GM12878 (cell line): ENCODE data around the gene CHMP3. TPM values are rescaled to one million over a fixed set of nuclear protein-coding genes. Genes with fewer than 3 reads are reported as not detected.

ENCODE experiments used
- ATAC-seq: fragments of 200-7000 bp; cut with Tn5 transposase; 3 replicates; pipeline ENCODE4 v1.9.1; 2020; ENCODE audit warnings: mild to moderate bottlenecking, moderate library complexity
- BruUV-seq: library from RNA; stranded (reverse); fragments of 400-500 nt; replicated peaks from 2 replicates; lab custom pipeline; 2021; lab: Mats Ljungman, UMichigan
- CTCF ChIA-PET: fragments of 300-600 bp; sonication (Branson Sonifier 250); formaldehyde crosslinking; extraction: SDS; loops from one replicate; lab custom pipeline; 2021; ENCODE audit warnings: inconsistent platforms; lab: Yijun Ruan, JAX
- POLR2A ChIA-PET: fragments of 350-600 bp; formaldehyde crosslinking; extraction: SDS; loops from one replicate; lab custom pipeline; 2021; ENCODE audit warnings: inconsistent platforms; lab: Charles Lee
- RAD21 ChIA-PET: fragments of 300-600 bp; sonication (Branson Sonifier 250); formaldehyde crosslinking; loops from one replicate; lab custom pipeline; 2023; ENCODE audit warnings: antibody characterized with exemption; ENCODE audit not compliant: unreplicated experiment; lab: Charles Lee
- SMC1A ChIA-PET: fragments of 300-600 bp; sonication (Branson Sonifier 250); formaldehyde crosslinking; loops from one replicate; lab custom pipeline; 2023; ENCODE audit not compliant: unreplicated experiment, uncharacterized antibody; lab: Charles Lee
- DNase-seq: peaks from one replicate; pipeline ENCODE4 v3.0.0-alpha.2; 2011; ENCODE audit warnings: low read depth, low spot score
- FAIRE-seq: peaks from 3 replicates; lab custom pipeline; 2011; peaks lifted over from hg19 to GRCh38; lab: Jason Lieb, UNC
- H2AFZ ChIP-seq: 2 replicates; pipeline ENCODE4 v1.6.0; 2011; ENCODE audit warnings: low read depth, low read length, control low read depth; ENCODE audit not compliant: control insufficient read depth
- H3K27ac ChIP-seq: 2 replicates; pipeline ENCODE4 v1.5.1; 2011; ENCODE audit warnings: control low read depth; ENCODE audit not compliant: control insufficient read depth, insufficient read depth
- H3K27me3 ChIP-seq, 2 experiments: replicated peaks in 1 of 2; 2 replicates each; pipeline versions ENCODE4 v1.6.0 to v1.6.1; 2011; ENCODE audit warnings: low read length in 1 of 2; ENCODE audit not compliant: control insufficient read depth in 2 of 2, insufficient read depth in 2 of 2
- H3K36me3 ChIP-seq, 2 experiments: 2 replicates each; pipeline ENCODE4 v1.5.1; 2011; ENCODE audit warnings: low read length in 1 of 2; ENCODE audit not compliant: control insufficient read depth in 2 of 2, insufficient read depth in 2 of 2
- H3K4me1 ChIP-seq: 2 replicates; pipeline ENCODE4 v1.6.1; 2011; ENCODE audit warnings: mild to moderate bottlenecking, low read length, moderate library complexity, mixed read lengths; ENCODE audit not compliant: control insufficient read depth, insufficient read depth
- H3K4me2 ChIP-seq: 2 replicates; pipeline ENCODE4 v1.6.0; 2011; ENCODE audit warnings: control low read depth; ENCODE audit not compliant: control insufficient read depth, insufficient read depth
- H3K4me3 ChIP-seq: fragments of 200-600 bp; sonication (generic); 2 replicates; pipeline ENCODE4 v1.5.1; 2016
- H3K79me2 ChIP-seq: 2 replicates; pipeline ENCODE4 v1.6.0; 2011; ENCODE audit warnings: low read length; ENCODE audit not compliant: control insufficient read depth, insufficient read depth
- H3K9ac ChIP-seq: 2 replicates; pipeline ENCODE4 v1.8.0; 2011; ENCODE audit warnings: low read length, control low read depth, mixed read lengths; ENCODE audit not compliant: control insufficient read depth, insufficient read depth
- H3K9me3 ChIP-seq: replicated peaks from 3 replicates; pipeline ENCODE4 v1.5.1; 2011; ENCODE audit warnings: mild to moderate bottlenecking, low read length; ENCODE audit not compliant: control insufficient read depth, insufficient read depth
- H4K20me1 ChIP-seq: 2 replicates; pipeline ENCODE4 v1.6.0; 2011; ENCODE audit not compliant: control insufficient read depth, insufficient read depth
- BHLHE40 ChIP-seq, 2 experiments: fragments of 450-650 bp in 1 of 2; IDR thresholded peaks; 2 replicates each; pipeline ENCODE4 v1.6.1; 2011 to 2017; ENCODE audit warnings: low read depth in 2 of 2, borderline replicate concordance in 1 of 2, improper control_type of control experiment in 1 of 2, low read length in 1 of 2, mild to moderate bottlenecking in 1 of 2
- CBX5 ChIP-seq: sonication (generic); IDR thresholded peaks from 2 replicates; pipeline ENCODE4 v1.6.1; 2016; ENCODE audit warnings: low read depth, moderate library complexity, mild to moderate bottlenecking, inconsistent platforms
- MLLT1 ChIP-seq: fragments of 450-650 bp; IDR thresholded peaks from 2 replicates; pipeline ENCODE4 v1.6.1; 2016; ENCODE audit warnings: mild to moderate bottlenecking
- WGBS: methylation state at CpG from one replicate; pipeline ENCODE4 v1.1.6; 2016; ENCODE audit warnings: low lambda C conversion rate; ENCODE audit not compliant: insufficient replicate concordance, insufficient coverage; ENCODE audit errors: missing lambda C conversion rate; 5-methylcytosine and 5-hydroxymethylcytosine counted together
- in situ Hi-C: fragments of 300-500 bp; cut with MboI; formaldehyde crosslinking; loops from 9 replicates; pipeline ENCODE4 v1.14.3; 2018; ENCODE audit warnings: mixed read lengths
- intact Hi-C: fragments of 100-400 bp; cut with micrococcal nuclease; formaldehyde crosslinking; loops from one replicate; pipeline ENCODE4 v1.14.2; 2022; ENCODE audit not compliant: unreplicated experiment
- polyA plus RNA-seq, 11 experiments: library from polyadenylated mRNA; depleted of rRNA in 4 of 11; unstranded in 6 of 11; stranded (reverse) in 5 of 11; fragments of >200 nt; fragmentation: Nextera tagmentation in 4 of 11; fragmentation: Illumina TruSeq in 1 of 11; extraction: Ambion mirVana in 4 of 11; extraction: Trizol in 1 of 11; gene quantifications; 1 replicate in 1 of 11; 2 replicates in 10 of 11; pipeline versions ENCODE4 v1.2.1 to v1.2.3, GENCODE V29; 2011 to 2016; ENCODE audit warnings: inconsistent platforms in 2 of 11, missing spikeins in 2 of 11, low read depth in 1 of 11
- total RNA-seq, 4 experiments: library from RNA; depleted of rRNA in 3 of 4; stranded (reverse); fragments of >200 nt in 3 of 4; fragmentation: Illumina TruSeq in 1 of 4; extraction: Trizol in 1 of 4; gene quantifications; 2 replicates each; pipeline versions ENCODE4 v1.2.1 to v1.2.3, GENCODE V29; 2013 to 2021

The CHMP3 gene
- total and polyA plus RNA-seq, 10 of the 15 experiments (the other 5 are each of a cell fraction or from before 2014, with no cell fraction given), result 22.5 to 56.8 (median 32.5) TPM

GRCh38 chr2:86507600-86507999 is 55.6 kb downstream of the CHMP3 start:
- H3K4me2 ChIP-seq, result no peak overlapping the region
- no peak for FAIRE-seq
- in situ Hi-C loops, result no loop called here
- H3K79me2 ChIP-seq, result no peaks in the 10 kb centered on the region
- H2AFZ ChIP-seq, result no peak overlapping the region
- H3K4me1 ChIP-seq, result no peaks in the 10 kb centered on the region
- H3K9ac ChIP-seq, result no peak overlapping the region
- no peaks in the 10 kb centered on the region for H4K20me1 ChIP-seq
- intact Hi-C loops, result no loop called here
- peaks cover 4 to 14% of the 10 kb centered on the region in 2 experiments for H3K36me3 ChIP-seq
- ChIA-PET CTCF (interaction anchor here (1.3 kb wide), 1 partner anchor 257 kb away, joined by 3 read pairs; no protein-coding TSS in a partner anchor), SMC1A (interaction anchor here (0.8 kb wide), 1 partner anchor 19 kb away, joined by 4 read pairs; no protein-coding TSS in a partner anchor), RAD21 (no interaction called here)
- no peak for TF ChIP-seq MLLT1
- TF ChIP-seq, all 136 proteins: peak for 0
- Histone ChIP-seq H3K4me3 (no peak overlapping the region), H3K9me3 (no peaks in the 10 kb centered on the region), H3K27me3 (no peaks in the 10 kb centered on the region), H3K27ac (no peak overlapping the region)
- BruUV-seq, result no TSS peak
- ATAC-seq (no peak), DNase-seq (no peak)
- WGBS, result 84% methylated on average over 7 of the region's 7 CpGs
- POLR2A ChIA-PET, result no interaction called here

GRCh38 chr2:86500325-86501083 is 62.7 kb downstream of the CHMP3 start:
- ChIA-PET RAD21 (no interaction called here), CTCF (no interaction called here), POLR2A (no interaction called here), SMC1A (no interaction called here)
- H3K9ac ChIP-seq, result no peak overlapping the region
- intact Hi-C loops (no loop called here), in situ Hi-C loops (no loop called here)
- no peaks in the 10 kb centered on the region for H3K4me1 ChIP-seq
- no peak overlapping the region for H3K4me2 ChIP-seq
- no TSS peak for BruUV-seq
- TF ChIP-seq CBX5, result 0 out of 2 replicates have a peak, but pooled peaks have one; percentile 49
- no peak for TF ChIP-seq BHLHE40 (IDR thresholded peaks at IDR 0.05; ENCODE audit: borderline replicate concordance in 1 of 2, low read depth in 2 of 2, low read length in 1 of 2)
- H3K36me3 ChIP-seq, result peaks cover 0 to 34% of the 10 kb centered on the region in 2 experiments; a peak in 3 of 4 replicates
- H3K27me3 ChIP-seq, result no peaks in the 10 kb centered on the region
- peaks cover 22% of the 10 kb centered on the region for H3K9me3 ChIP-seq
- ATAC-seq, result no peak
- no peak overlapping the region for H3K4me3 ChIP-seq
- 0 out of 2 replicates have a peak, but pooled peaks cover 2% of the 10 kb centered on the region for H4K20me1 ChIP-seq
- 95% methylated on average over 2 of the region's 2 CpGs for WGBS
- no peaks in the 10 kb centered on the region for H3K79me2 ChIP-seq
- H2AFZ ChIP-seq, result no peak overlapping the region
- no peak for FAIRE-seq
- no peak overlapping the region for H3K27ac ChIP-seq
- no peak for DNase-seq
